Posterior cingulate gyrus (tissue), 11 donors: ENCODE data around the gene TMCO1.
"Not testable (repeated sequence)": the region's sequence is repeated elsewhere in the genome, so short reads cannot be mapped to it uniquely, and the experiment has no call there.

Experiments
- DNase-seq, 10 donors: peaks; one replicate each; pipeline versions ENCODE4 v3.0.0 to v3.0.0-alpha.2; 2020 to 2021; ENCODE audit warnings: mixed read lengths in 3 of 10
- intact Hi-C: fragments of 100-400 bp; cut with DNase I; formaldehyde crosslinking; loops from one replicate; pipeline ENCODE4 v1.15.1; 2023

The TMCO1 gene

GRCh38 chr1:165748550-165748949 lies 20.1 kb downstream of the TMCO1 start:
- no peak for DNase-seq
- intact Hi-C loops: no loop called here

GRCh38 chr1:165747632-165748447 lies 20.8 kb downstream of the TMCO1 start:
- DNase-seq: no peak
- intact Hi-C loops: no loop called here

- intact Hi-C loops: not testable (repeated sequence)
Measured at GRCh38 chr1:165744913-165745312, 23.8 kb downstream of the TMCO1 start.

GRCh38 chr1:165742194-165742593 lies 26.5 kb downstream of the TMCO1 start:
- no peak for DNase-seq
- intact Hi-C loops: no loop called here

More at GRCh38 chr1:165744913-165745312, 23.8 kb downstream of the TMCO1 start:
- not testable (repeated sequence) for DNase-seq

GRCh38 chr1:165738794-165739193 lies 29.9 kb downstream of the TMCO1 start:
- no peak for DNase-seq
- intact Hi-C loops: no loop called here

GRCh38 chr1:165737196-165737595 lies 31.5 kb downstream of the TMCO1 start:
- intact Hi-C loops: no loop called here
- DNase-seq: no peak

GRCh38 chr1:165734906-165735305 lies 33.8 kb downstream of the TMCO1 start:
- no peak for DNase-seq
- intact Hi-C loops: no loop called here

GRCh38 chr1:165726841-165727240 lies 41.8 kb downstream of the TMCO1 start:
- no peak for DNase-seq
- intact Hi-C loops: no loop called here

GRCh38 chr1:165726169-165726568 lies 42.5 kb downstream of the TMCO1 start:
- intact Hi-C loops: no loop called here
- no peak for DNase-seq

- intact Hi-C loops: loop anchor here (1.0 kb wide), 1 partner anchor 196 kb away; no protein-coding TSS in a partner anchor
- DNase-seq: peak in 4 of 10 donors; percentile 24 to 52 (median 40)
Measured at GRCh38 chr1:165717918-165718515, 50.7 kb downstream of the TMCO1 start.

GRCh38 chr1:165716265-165717051 lies 52.2 kb downstream of the TMCO1 start:
- intact Hi-C loops, DNase-seq: not testable (repeated sequence)

GRCh38 chr1:165712764-165713163 lies 55.9 kb downstream of the TMCO1 start:
- intact Hi-C loops: no loop called here
- no peak for DNase-seq

- intact Hi-C loops: no loop called here
Measured at GRCh38 chr1:165707984-165708706, 60.5 kb downstream of the TMCO1 start.

GRCh38 chr1:165703648-165704047 lies 65.0 kb downstream of the TMCO1 start:
- DNase-seq: no peak
- intact Hi-C loops: no loop called here

More at GRCh38 chr1:165707984-165708706, 60.5 kb downstream of the TMCO1 start:
- no peak for DNase-seq

GRCh38 chr1:165701922-165702321 lies 66.7 kb downstream of the TMCO1 start:
- peak in 1 of 10 donors; percentile 18 for DNase-seq
- intact Hi-C loops: not testable (repeated sequence)

- no peak for DNase-seq
- intact Hi-C loops: loop anchor here (1.0 to 2.0 kb wide), 2 partner anchors 67 to 70 kb away; no protein-coding TSS in a partner anchor
Measured at GRCh38 chr1:165699577-165699976, 69.1 kb downstream of the TMCO1 start.

GRCh38 chr1:165698761-165699052 lies 70.0 kb downstream of the TMCO1 start:
- DNase-seq: no peak
- intact Hi-C loops: loop anchor here (1.0 to 2.0 kb wide), 2 partner anchors 66 to 71 kb away; no protein-coding TSS in a partner anchor

- intact Hi-C loops: loop anchor here (2.0 kb wide), 1 partner anchor 65 kb away; no protein-coding TSS in a partner anchor
- peak; percentile 76 to 98 (median 88) for DNase-seq
Measured at GRCh38 chr1:165697881-165698760, 70.5 kb downstream of the TMCO1 start, which contains the start of gene ALDH9A1. Gene ALDH9A1, minus strand, starts transcription at chr1:165698562. Its CDS starts 4 bp downstream, at chr1:165698558.

GRCh38 chr1:165697491-165697880 lies 71.2 kb downstream of the TMCO1 start:
- no peak for DNase-seq
- intact Hi-C loops: no loop called here
